Activated CD4-positive, alpha-beta memory T cell treated with anti-CD3 and anti-CD28 coated beads, Interleukin-2, amount 10 ng/mL, durations not matched to agents 7 days and 5 days (primary cell): ENCODE measurements around the gene TLX3. TPM values are rescaled to one million over a fixed set of nuclear protein-coding genes. Genes with fewer than 3 reads are reported as not detected.
A peak's percentile ranks its signal among the peaks of the same experiment; 100 is the strongest.

Experiments
- CTCF ChIA-PET: fragments of 350-600 bp; sonication (Branson Sonifier 250); formaldehyde crosslinking; loops from one replicate; lab custom pipeline; 2021; ENCODE audit warnings: antibody characterized with exemption, inconsistent platforms; lab: Charles Lee
- POLR2A ChIA-PET: fragments of 350-600 bp; sonication (Branson Sonifier 250); formaldehyde crosslinking; loops from one replicate; lab custom pipeline; 2021; ENCODE audit warnings: antibody characterized with exemption; lab: Charles Lee
- DNase-seq: peaks from one replicate; pipeline ENCODE4 v3.0.0-alpha.2; 2020
- H3K27ac Mint-ChIP-seq: one replicate; pipeline ENCODE4 v1.8.0; 2021; ENCODE audit warnings: mild to moderate bottlenecking, mixed read lengths
- H3K27me3 Mint-ChIP-seq: one replicate; pipeline ENCODE4 v1.8.0; 2021; ENCODE audit warnings: mixed read lengths
- H3K36me3 Mint-ChIP-seq: one replicate; pipeline ENCODE4 v1.8.0; 2021; ENCODE audit warnings: low read depth, mixed read lengths
- H3K4me1 Mint-ChIP-seq: one replicate; pipeline ENCODE4 v1.8.0; 2021; ENCODE audit warnings: mixed read lengths
- H3K4me3 Mint-ChIP-seq: one replicate; pipeline ENCODE4 v1.8.0; 2021; ENCODE audit warnings: mild to moderate bottlenecking, mixed read lengths
- H3K9me3 Mint-ChIP-seq: one replicate; pipeline ENCODE4 v1.8.0; 2021; ENCODE audit warnings: mixed read lengths
- total RNA-seq, 2 experiments: library from RNA; stranded (reverse); gene quantifications; one replicate each; pipeline ENCODE4 v1.2.3, GENCODE V29; 2021

The TLX3 gene
- total RNA-seq, 2 experiments from 2014 or later = not detected

GRCh38 chr5:171309276-171310211 is 496 bp downstream of the TLX3 start:
- Mint-ChIP-seq H3K4me1 (peaks cover 18% of the 10 kb centered on the region), H3K27ac (no peak overlapping the region), H3K9me3 (no peaks in the 10 kb centered on the region), H3K27me3 (peaks cover 76% of the 10 kb centered on the region), H3K36me3 (peaks cover 8% of the 10 kb centered on the region), H3K4me3 (no peak overlapping the region)
- DNase-seq = no peak
- CTCF ChIA-PET = interaction anchor here (0.7 to 1.2 kb wide), 4 partner anchors 14 to 102 kb away, joined by 3 read pairs; no protein-coding TSS in a partner anchor
- POLR2A ChIA-PET = interaction anchor here (2.1 kb wide), 1 partner anchor 78 kb away, joined by 7 read pairs; the partner anchor contains the start of gene NPM1

- Mint-ChIP-seq H3K27ac (no peak overlapping the region), H3K9me3 (no peaks in the 10 kb centered on the region), H3K4me1 (peaks cover 18% of the 10 kb centered on the region), H3K27me3 (peaks cover 78% of the 10 kb centered on the region), H3K36me3 (peaks cover 8% of the 10 kb centered on the region), H3K4me3 (peak overlapping the region; percentile 24)
- peak; percentile 24 for DNase-seq
- POLR2A ChIA-PET = interaction anchor here (2.1 kb wide), 1 partner anchor 78 kb away, joined by 7 read pairs; the partner anchor contains the start of gene NPM1
- CTCF ChIA-PET = interaction anchor here (0.7 to 1.2 kb wide), 3 partner anchors 13 to 103 kb away, joined by 3 read pairs; no protein-coding TSS in a partner anchor
Observed at GRCh38 chr5:171310212-171310818, 1.3 kb downstream of the TLX3 start.

GRCh38 chr5:171310819-171311321 is 1.8 kb downstream of the TLX3 start:
- ChIA-PET CTCF (no interaction called here), POLR2A (no interaction called here)
- peaks cover 8% of the 10 kb centered on the region for H3K36me3 Mint-ChIP-seq
- no peak overlapping the region for H3K27ac Mint-ChIP-seq
- H3K9me3 Mint-ChIP-seq = no peaks in the 10 kb centered on the region
- H3K4me3 Mint-ChIP-seq = no peak overlapping the region
- peaks cover 80% of the 10 kb centered on the region for H3K27me3 Mint-ChIP-seq
- DNase-seq = no peak
- peaks cover 18% of the 10 kb centered on the region for H3K4me1 Mint-ChIP-seq

DNA sequence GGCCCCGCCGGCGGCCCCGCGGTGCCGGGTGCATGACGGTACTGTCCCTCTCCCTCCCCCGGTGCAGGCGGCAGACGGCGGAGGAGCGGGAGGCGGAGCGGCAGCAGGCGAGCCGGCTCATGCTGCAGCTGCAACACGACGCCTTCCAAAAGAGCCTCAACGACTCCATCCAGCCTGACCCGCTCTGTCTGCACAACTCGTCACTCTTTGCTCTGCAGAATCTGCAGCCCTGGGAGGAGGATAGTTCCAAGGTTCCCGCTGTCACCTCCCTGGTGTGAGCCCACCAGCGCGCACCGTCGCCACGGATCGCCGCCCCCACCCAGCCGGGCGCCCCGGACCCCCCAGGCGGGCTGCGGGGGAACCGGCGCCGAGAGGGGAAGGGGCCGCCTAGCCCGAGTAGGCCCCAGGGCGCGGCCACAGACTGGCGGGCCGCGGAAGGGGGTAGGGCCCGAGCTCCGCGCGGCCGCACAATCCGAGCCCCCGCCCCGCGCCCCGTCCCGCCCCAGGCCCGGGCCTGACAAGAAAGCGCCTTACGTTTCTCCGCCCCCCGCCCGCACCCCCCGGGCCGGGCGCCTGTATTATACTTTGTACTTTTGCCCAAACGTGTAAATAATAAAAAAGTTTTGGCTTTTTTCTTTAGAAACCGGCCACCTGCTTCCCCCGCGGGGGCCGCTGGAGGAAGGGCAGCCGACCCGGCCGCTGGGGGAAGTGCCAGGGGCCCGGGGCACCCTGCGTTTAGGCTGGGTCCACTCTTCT is 2.5 kb downstream of the TLX3 start:
- ChIA-PET CTCF (no interaction called here), POLR2A (no interaction called here)
- peaks cover 20% of the 10 kb centered on the region for H3K4me1 Mint-ChIP-seq
- peaks cover 8% of the 10 kb centered on the region for H3K36me3 Mint-ChIP-seq
- H3K4me3 Mint-ChIP-seq = no peak overlapping the region
- no peak overlapping the region for H3K27ac Mint-ChIP-seq
- H3K9me3 Mint-ChIP-seq = no peaks in the 10 kb centered on the region
- H3K27me3 Mint-ChIP-seq = peaks cover 80% of the 10 kb centered on the region
- no peak for DNase-seq

- no peak overlapping the region for H3K27ac Mint-ChIP-seq
- POLR2A ChIA-PET = no interaction called here
- CTCF ChIA-PET = no interaction called here
- H3K36me3 Mint-ChIP-seq = peaks cover 8% of the 10 kb centered on the region
- peaks cover 81% of the 10 kb centered on the region for H3K27me3 Mint-ChIP-seq
- DNase-seq = no peak
- peaks cover 22% of the 10 kb centered on the region for H3K4me1 Mint-ChIP-seq
- H3K4me3 Mint-ChIP-seq = peak overlapping the region; percentile 54
- H3K9me3 Mint-ChIP-seq = no peaks in the 10 kb centered on the region
Observed at GRCh38 chr5:171312129-171312974, 3.3 kb downstream of the TLX3 start.

GRCh38 chr5:171313481-171314206 is 4.6 kb downstream of the TLX3 start:
- ChIA-PET POLR2A (no interaction called here), CTCF (interaction anchor here (0.5 kb wide), 1 partner anchor 36 kb away, joined by 4 read pairs; no protein-coding TSS in a partner anchor)
- peaks cover 6% of the 10 kb centered on the region for H3K36me3 Mint-ChIP-seq
- DNase-seq = no peak
- peak overlapping the region; percentile 42 for H3K27ac Mint-ChIP-seq
- peaks cover 21% of the 10 kb centered on the region for H3K4me1 Mint-ChIP-seq
- peaks cover 83% of the 10 kb centered on the region for H3K27me3 Mint-ChIP-seq
- no peak overlapping the region for H3K4me3 Mint-ChIP-seq
- no peaks in the 10 kb centered on the region for H3K9me3 Mint-ChIP-seq

DNA sequence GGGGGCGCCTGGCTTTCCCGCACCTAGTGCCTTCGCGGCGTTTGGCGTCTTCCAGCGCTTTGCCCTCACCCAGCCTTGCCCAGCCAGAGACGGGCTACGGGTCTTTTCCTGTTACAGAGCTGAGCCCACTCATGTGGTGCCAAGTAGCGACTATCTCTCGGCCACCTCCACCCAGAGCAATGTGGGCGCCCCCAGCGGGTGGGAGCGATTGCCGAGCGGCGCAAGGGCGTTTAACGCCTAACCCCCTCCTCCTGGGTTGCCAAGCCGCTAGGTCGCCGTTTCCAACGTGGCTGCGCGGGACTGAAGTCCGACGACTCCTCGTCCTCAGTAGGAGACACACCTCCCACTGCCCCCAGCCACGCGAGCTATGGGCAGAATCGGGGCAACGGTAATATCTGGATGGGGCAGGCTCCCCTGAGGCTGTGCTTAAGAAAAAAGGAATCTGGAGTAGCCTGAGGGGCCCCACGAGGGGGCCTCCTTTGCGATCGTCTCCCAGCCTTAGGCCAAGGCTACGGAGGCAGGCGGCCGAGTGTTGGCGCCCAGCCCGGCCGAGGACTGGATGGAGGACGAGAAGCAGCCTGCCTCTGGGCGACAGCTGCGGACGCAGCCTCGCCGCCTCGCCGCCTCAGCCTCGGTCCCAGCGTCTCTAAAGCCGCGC is 5.8 kb downstream of the TLX3 start:
- no peak overlapping the region for H3K27ac Mint-ChIP-seq
- H3K9me3 Mint-ChIP-seq = no peaks in the 10 kb centered on the region
- ChIA-PET POLR2A (no interaction called here), CTCF (no interaction called here)
- H3K4me3 Mint-ChIP-seq = no peak overlapping the region
- no peak for DNase-seq
- H3K36me3 Mint-ChIP-seq = peaks cover 6% of the 10 kb centered on the region
- H3K4me1 Mint-ChIP-seq = peaks cover 21% of the 10 kb centered on the region
- peaks cover 88% of the 10 kb centered on the region for H3K27me3 Mint-ChIP-seq

GRCh38 chr5:171315386-171315891 is 6.4 kb downstream of the TLX3 start:
- POLR2A ChIA-PET = no interaction called here

GRCh38 chr5:171315925-171316257 is 6.8 kb downstream of the TLX3 start:
- Mint-ChIP-seq H3K27ac (peak overlapping the region; percentile 16), H3K4me1 (peaks cover 18% of the 10 kb centered on the region), H3K9me3 (no peaks in the 10 kb centered on the region), H3K36me3 (peaks cover 6% of the 10 kb centered on the region), H3K27me3 (peaks cover 85% of the 10 kb centered on the region), H3K4me3 (no peak overlapping the region)
- ChIA-PET CTCF (no interaction called here), POLR2A (no interaction called here)
- DNase-seq = no peak

More at GRCh38 chr5:171315386-171315891, 6.4 kb downstream of the TLX3 start:
- CTCF ChIA-PET = no interaction called here
- Mint-ChIP-seq H3K27ac (no peak overlapping the region), H3K4me1 (peaks cover 21% of the 10 kb centered on the region), H3K36me3 (peaks cover 6% of the 10 kb centered on the region), H3K27me3 (peaks cover 87% of the 10 kb centered on the region), H3K4me3 (no peak overlapping the region), H3K9me3 (no peaks in the 10 kb centered on the region)
- DNase-seq = no peak

DNA sequence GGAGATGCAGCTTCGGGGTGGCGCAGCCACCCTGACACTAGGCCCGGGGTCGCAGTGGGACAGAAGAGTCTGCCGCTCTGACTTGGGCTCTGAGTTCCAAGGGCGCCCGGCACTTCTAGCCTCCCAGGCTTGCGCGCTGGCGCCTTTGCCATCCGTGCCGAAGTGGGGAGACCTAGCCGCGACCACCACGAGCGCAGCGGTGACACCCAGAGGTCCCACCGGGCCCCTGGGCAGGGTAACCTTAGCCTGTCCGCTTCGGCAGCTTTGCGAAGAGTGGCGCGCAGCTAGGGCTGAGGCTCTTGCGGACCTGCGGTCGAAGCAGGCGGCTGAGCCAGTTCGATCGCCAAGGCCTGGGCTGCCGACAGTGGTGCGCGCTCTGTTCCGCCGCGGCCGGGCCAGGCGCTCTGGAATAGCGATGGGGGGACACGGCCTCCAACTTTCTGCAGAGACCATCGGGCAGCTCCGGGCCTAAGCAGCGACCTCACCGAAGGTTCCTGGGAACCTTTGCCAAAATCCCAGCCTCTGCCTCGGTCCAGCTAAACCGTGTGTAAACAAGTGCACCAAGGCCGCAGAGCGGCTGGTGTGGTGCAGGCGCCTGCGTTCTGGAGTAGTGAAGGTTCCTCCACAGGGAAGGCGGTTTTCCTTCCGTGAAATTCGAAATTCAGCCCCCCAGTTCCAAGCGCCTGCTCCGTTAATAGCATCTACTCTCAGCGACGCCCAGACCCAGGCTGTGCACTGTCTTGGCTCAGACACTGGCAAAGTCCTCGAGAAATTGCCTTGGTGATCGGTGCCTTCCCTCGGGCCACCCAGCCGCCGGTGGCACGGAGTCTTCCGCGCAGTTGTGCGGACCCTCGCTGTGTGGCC is 7.4 kb downstream of the TLX3 start:
- DNase-seq = no peak
- Mint-ChIP-seq H3K4me1 (peaks cover 17% of the 10 kb centered on the region), H3K27ac (no peak overlapping the region), H3K27me3 (peaks cover 86% of the 10 kb centered on the region), H3K36me3 (peaks cover 6% of the 10 kb centered on the region), H3K4me3 (no peak overlapping the region), H3K9me3 (no peaks in the 10 kb centered on the region)
- POLR2A ChIA-PET = interaction anchor here (0.6 kb wide), 1 partner anchor 28 kb away, joined by 3 read pairs; no protein-coding TSS in a partner anchor
- CTCF ChIA-PET = no interaction called here
